Left kidney (tissue), 1 donor: ENCODE data around the gene PLEKHD1. TPM values are rescaled to one million over a fixed set of nuclear protein-coding genes. Genes with fewer than 3 reads are reported as not detected.

Experiments used
- polyA plus RNA-seq: library from polyadenylated mRNA; unstranded; fragments of 120-200 nt; gene quantifications from one replicate; pipeline ENCODE4 v1.2.1, GENCODE V29; 2013; ENCODE audit not compliant: insufficient read length

The PLEKHD1 gene
- polyA plus RNA-seq, 1 donor, result 5.4 TPM

Other genes starting within 250 kb of the PLEKHD1 start
- 2.7 TPM for gene GALNT16, start 224.6 kb upstream of the PLEKHD1 start, polyA plus RNA-seq
- 350 TPM for gene ERH, start 86.4 kb upstream of the PLEKHD1 start, polyA plus RNA-seq
- 93.1 TPM for gene SLC39A9, start 86.0 kb upstream of the PLEKHD1 start, polyA plus RNA-seq
- gene CCDC177, start 90.1 kb downstream of the PLEKHD1 start, polyA plus RNA-seq, result 0.05 TPM
- 22.8 TPM for gene SUSD6, start 126.9 kb downstream of the PLEKHD1 start, polyA plus RNA-seq